Neural progenitor cell (in vitro differentiated cells): Measurements from ENCODE around the gene CAMK1D. TPM values are rescaled to one million over a fixed set of nuclear protein-coding genes. Genes with fewer than 3 reads are reported as not detected.
A peak's percentile ranks its signal among the peaks of the same experiment; 100 is the strongest.

Experiments used
- DNase-seq: peaks from one replicate; pipeline ENCODE4 v3.0.0-alpha.2; 2016; ENCODE audit warnings: low spot score
- H2AFZ ChIP-seq: fragments of 200-600 bp; sonication (generic); replicated peaks from 2 replicates; pipeline ENCODE4 v1.6.1; 2016; ENCODE audit warnings: antibody characterized with exemption
- H3F3A ChIP-seq: fragments of 200-600 bp; sonication (generic); 2 replicates; pipeline ENCODE4 v1.6.1; 2016; ENCODE audit warnings: antibody characterized with exemption, low read depth
- H3K27ac ChIP-seq: fragments of 200-600 bp; sonication (generic); 2 replicates; pipeline ENCODE4 v1.5.1; 2016; ENCODE audit warnings: mild to moderate bottlenecking
- H3K27me3 ChIP-seq: fragments of 200-600 bp; sonication (generic); 2 replicates; pipeline ENCODE4 v1.6.1; 2016; ENCODE audit warnings: mild to moderate bottlenecking, moderate library complexity
- H3K36me3 ChIP-seq: fragments of 200-600 bp; sonication (generic); 2 replicates; pipeline ENCODE4 v1.5.1; 2016
- H3K4me1 ChIP-seq: fragments of 200-600 bp; sonication (generic); 2 replicates; pipeline ENCODE4 v1.6.1; 2016; ENCODE audit warnings: mixed run types
- H3K4me2 ChIP-seq: fragments of 200-600 bp; sonication (generic); 2 replicates; pipeline ENCODE4 v1.6.1; 2016
- H3K4me3 ChIP-seq: fragments of 200-600 bp; sonication (generic); 2 replicates; pipeline ENCODE4 v1.5.1; 2016
- H3K79me2 ChIP-seq: fragments of 200-600 bp; sonication (generic); 2 replicates; pipeline ENCODE4 v1.6.1; 2016; ENCODE audit warnings: low read depth
- H3K9ac ChIP-seq: fragments of 200-600 bp; sonication (generic); 2 replicates; pipeline ENCODE4 v1.6.1; 2016
- H3K9me3 ChIP-seq: fragments of 200-600 bp; sonication (generic); 2 replicates; pipeline ENCODE4 v1.5.1; 2016; ENCODE audit warnings: low read depth
- H4K20me1 ChIP-seq: fragments of 200-600 bp; sonication (generic); 2 replicates; pipeline ENCODE4 v1.6.1; 2016; ENCODE audit warnings: low read depth
- H3K27ac Mint-ChIP-seq: 3 replicates; pipeline ENCODE4 v1.8.0; 2021; ENCODE audit warnings: mixed read lengths
- H3K27me3 Mint-ChIP-seq: 2 replicates; pipeline ENCODE4 v1.8.0; 2022; ENCODE audit warnings: low read depth, mild to moderate bottlenecking, inconsistent platforms, moderate library complexity, mixed read lengths; ENCODE audit not compliant: insufficient read depth
- H3K36me3 Mint-ChIP-seq: 3 replicates; pipeline ENCODE4 v1.8.0; 2021; ENCODE audit warnings: mixed read lengths
- H3K4me1 Mint-ChIP-seq: 3 replicates; pipeline ENCODE4 v1.8.0; 2021; ENCODE audit warnings: mixed read lengths
- H3K4me3 Mint-ChIP-seq: 3 replicates; pipeline ENCODE4 v1.8.0; 2021; ENCODE audit warnings: mild to moderate bottlenecking, moderate library complexity, mixed read lengths
- H3K9me3 Mint-ChIP-seq: 3 replicates; pipeline ENCODE4 v1.8.0; 2020; ENCODE audit warnings: mixed read lengths
- EZH2 ChIP-seq: fragments of 200-600 bp; sonication (generic); IDR thresholded peaks from 2 replicates; pipeline ENCODE4 v1.6.1; 2017; ENCODE audit warnings: antibody characterized with exemption, mild to moderate bottlenecking, moderate library complexity
- EZH2phosphoT487 ChIP-seq: fragments of 200-600 bp; sonication (generic); IDR thresholded peaks from 2 replicates; pipeline ENCODE4 v1.6.1; 2017; ENCODE audit warnings: antibody characterized with exemption
- total RNA-seq: library from RNA; depleted of rRNA; stranded (reverse); fragments of >200 nt; gene quantifications from 2 replicates; pipeline ENCODE4 v1.2.3, GENCODE V29; 2015; ENCODE audit warnings: low replicate concordance
- TF ChIP-seq, protein P1 (sequence below): fragments of 200-600 bp; sonication (generic); IDR thresholded peaks from 2 replicates; pipeline ENCODE4 v1.5.1; 2017; ENCODE audit warnings: antibody characterized with exemption, mild to moderate bottlenecking

The CAMK1D gene
- total RNA-seq, 1 donor from 2014 or later = 7.6 TPM

DNA sequence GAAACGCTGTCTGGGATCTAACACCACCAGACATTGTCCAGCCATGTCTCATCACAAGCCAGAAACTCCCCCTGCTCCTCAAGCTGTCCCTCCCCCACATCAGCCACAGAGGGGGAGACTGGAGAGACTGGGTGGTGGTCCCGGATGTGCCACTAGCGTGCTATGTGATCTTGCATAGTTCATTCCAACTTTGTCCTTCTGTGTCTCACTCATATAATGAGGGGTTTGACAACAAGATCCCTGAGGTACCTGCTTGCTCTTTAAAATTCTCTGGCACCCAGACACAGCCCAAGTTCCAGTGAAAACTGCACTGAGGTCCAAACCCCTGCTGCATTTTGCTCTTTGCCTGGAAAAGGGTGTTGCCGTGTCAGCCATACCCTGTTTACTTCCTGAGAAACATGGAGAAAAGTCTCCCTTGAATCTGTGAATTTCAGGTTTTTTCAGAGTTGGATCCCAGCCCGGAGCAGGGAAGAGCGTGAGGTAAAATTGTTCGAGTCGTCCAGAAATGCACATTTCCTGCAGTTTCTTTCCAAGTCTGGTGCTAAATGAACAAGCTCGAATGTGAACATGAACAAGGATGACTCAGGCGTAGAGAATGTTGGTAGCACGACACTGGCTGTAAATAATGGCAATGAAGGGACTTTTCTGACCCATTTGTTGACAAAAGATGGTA is 495.6 kb downstream of the CAMK1D start:
- Mint-ChIP-seq H3K27me3 (peaks cover 5% of the 10 kb centered on the region), H3K4me3 (no peak overlapping the region), H3K36me3 (no peaks in the 10 kb centered on the region), H3K9me3 (no peaks in the 10 kb centered on the region), H3K27ac (peak overlapping the region; percentile 8), H3K4me1 (peaks cover 17% of the 10 kb centered on the region)
- peaks cover 8% of the 10 kb centered on the region for H3K4me1 ChIP-seq
- no peaks in the 10 kb centered on the region for H3K36me3 ChIP-seq
- H2AFZ ChIP-seq = no peak overlapping the region
- no peaks in the 10 kb centered on the region for H3F3A ChIP-seq
- no peaks in the 10 kb centered on the region for H3K9me3 ChIP-seq
- TF ChIP-seq EZH2 (no peak), EZH2phosphoT487 (no peak)
- TF ChIP-seq, protein P1, sequence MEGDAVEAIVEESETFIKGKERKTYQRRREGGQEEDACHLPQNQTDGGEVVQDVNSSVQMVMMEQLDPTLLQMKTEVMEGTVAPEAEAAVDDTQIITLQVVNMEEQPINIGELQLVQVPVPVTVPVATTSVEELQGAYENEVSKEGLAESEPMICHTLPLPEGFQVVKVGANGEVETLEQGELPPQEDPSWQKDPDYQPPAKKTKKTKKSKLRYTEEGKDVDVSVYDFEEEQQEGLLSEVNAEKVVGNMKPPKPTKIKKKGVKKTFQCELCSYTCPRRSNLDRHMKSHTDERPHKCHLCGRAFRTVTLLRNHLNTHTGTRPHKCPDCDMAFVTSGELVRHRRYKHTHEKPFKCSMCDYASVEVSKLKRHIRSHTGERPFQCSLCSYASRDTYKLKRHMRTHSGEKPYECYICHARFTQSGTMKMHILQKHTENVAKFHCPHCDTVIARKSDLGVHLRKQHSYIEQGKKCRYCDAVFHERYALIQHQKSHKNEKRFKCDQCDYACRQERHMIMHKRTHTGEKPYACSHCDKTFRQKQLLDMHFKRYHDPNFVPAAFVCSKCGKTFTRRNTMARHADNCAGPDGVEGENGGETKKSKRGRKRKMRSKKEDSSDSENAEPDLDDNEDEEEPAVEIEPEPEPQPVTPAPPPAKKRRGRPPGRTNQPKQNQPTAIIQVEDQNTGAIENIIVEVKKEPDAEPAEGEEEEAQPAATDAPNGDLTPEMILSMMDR = no peak
- no peak overlapping the region for H3K9ac ChIP-seq
- no peaks in the 10 kb centered on the region for H4K20me1 ChIP-seq
- H3K79me2 ChIP-seq = no peaks in the 10 kb centered on the region
- H3K4me2 ChIP-seq = no peak overlapping the region
- no peaks in the 10 kb centered on the region for H3K27me3 ChIP-seq
- H3K27ac ChIP-seq = no peak overlapping the region
- no peak for DNase-seq
- no peak overlapping the region for H3K4me3 ChIP-seq

DNA sequence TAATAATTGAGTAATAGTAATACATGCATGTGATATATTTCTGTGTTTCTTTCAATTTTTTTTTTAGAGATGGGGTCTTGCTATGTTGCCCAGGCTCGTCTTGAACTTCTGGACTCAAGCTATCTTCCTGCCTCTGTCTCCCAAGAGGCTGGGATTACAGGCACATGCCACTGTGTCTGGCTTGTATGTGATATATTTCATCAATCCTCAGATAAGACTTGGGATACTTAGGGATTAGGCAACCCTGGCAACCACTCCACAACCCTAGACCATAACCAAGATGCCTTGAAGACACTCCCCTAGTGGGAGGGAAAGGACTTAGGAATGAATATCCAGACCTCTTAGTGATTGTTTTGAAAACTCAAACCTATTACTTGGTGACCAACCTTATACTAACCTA is 497.4 kb downstream of the CAMK1D start:
- Histone ChIP-seq H3K4me2 (no peak overlapping the region), H4K20me1 (no peaks in the 10 kb centered on the region), H3K36me3 (no peaks in the 10 kb centered on the region), H3K27me3 (no peaks in the 10 kb centered on the region), H3K79me2 (no peaks in the 10 kb centered on the region), H3K27ac (no peak overlapping the region), H3F3A (no peaks in the 10 kb centered on the region), H3K9me3 (no peaks in the 10 kb centered on the region), H2AFZ (peak overlapping the region; percentile 93), H3K9ac (no peak overlapping the region), H3K4me1 (no peaks in the 10 kb centered on the region), H3K4me3 (no peak overlapping the region)
- H3K36me3 Mint-ChIP-seq = no peaks in the 10 kb centered on the region
- H3K4me3 Mint-ChIP-seq = no peak overlapping the region
- peaks cover 5% of the 10 kb centered on the region for H3K27me3 Mint-ChIP-seq
- H3K4me1 Mint-ChIP-seq = peaks cover 8% of the 10 kb centered on the region
- no peaks in the 10 kb centered on the region for H3K9me3 Mint-ChIP-seq
- H3K27ac Mint-ChIP-seq = no peak overlapping the region
- DNase-seq = no peak
- TF ChIP-seq, protein P1 = no peak

DNA sequence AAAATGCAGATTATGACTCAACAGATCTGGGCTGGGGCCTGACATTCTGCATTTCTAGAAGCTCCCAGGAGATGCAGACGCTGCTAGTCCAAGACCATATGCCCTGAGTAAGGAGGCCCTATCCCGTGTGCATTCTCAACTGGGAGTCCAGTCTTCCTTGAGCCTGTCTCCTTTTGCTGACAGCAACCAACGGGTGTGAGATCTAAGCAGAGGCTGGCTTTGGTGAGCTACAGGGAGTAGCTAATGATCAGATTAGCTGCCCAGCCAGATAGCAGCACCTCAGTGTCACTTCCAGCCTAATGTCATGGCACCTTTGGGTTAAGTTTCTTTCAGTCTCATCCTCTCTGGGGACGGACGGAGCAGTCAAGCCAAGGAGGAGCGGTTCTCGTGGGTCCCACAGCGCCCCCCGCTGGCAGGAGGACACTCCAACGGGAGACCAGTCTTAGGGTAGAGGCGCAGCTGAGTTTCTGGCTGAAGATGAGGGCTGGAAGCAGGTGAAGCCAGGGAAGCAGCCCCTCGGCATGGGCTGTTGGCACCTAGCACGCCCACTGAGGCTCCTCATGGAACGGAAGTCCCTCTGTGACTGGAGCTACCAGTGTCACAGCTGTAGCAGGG is 498.1 kb downstream of the CAMK1D start:
- Mint-ChIP-seq H3K4me1 (peaks cover 6% of the 10 kb centered on the region), H3K27me3 (peaks cover 5% of the 10 kb centered on the region), H3K4me3 (no peak overlapping the region), H3K9me3 (no peaks in the 10 kb centered on the region), H3K27ac (no peak overlapping the region), H3K36me3 (no peaks in the 10 kb centered on the region)
- H3K4me3 ChIP-seq = no peak overlapping the region
- no peaks in the 10 kb centered on the region for H3K9me3 ChIP-seq
- H3K79me2 ChIP-seq = no peaks in the 10 kb centered on the region
- H4K20me1 ChIP-seq = no peaks in the 10 kb centered on the region
- peak overlapping the region; percentile 93 for H2AFZ ChIP-seq
- no peaks in the 10 kb centered on the region for H3F3A ChIP-seq
- no peak overlapping the region for H3K4me2 ChIP-seq
- no peaks in the 10 kb centered on the region for H3K4me1 ChIP-seq
- no peaks in the 10 kb centered on the region for H3K36me3 ChIP-seq
- DNase-seq = peak; percentile 74
- no peak overlapping the region for H3K9ac ChIP-seq
- no peaks in the 10 kb centered on the region for H3K27me3 ChIP-seq
- no peak for TF ChIP-seq EZH2
- TF ChIP-seq, protein P1 = peak; percentile 66
- no peak overlapping the region for H3K27ac ChIP-seq
